Fibroblast of the aortic adventitia (primary cell): ENCODE results near the gene ANKRD33B. TPM values are rescaled to one million over a fixed set of nuclear protein-coding genes. Genes with fewer than 3 reads are reported as not detected.

Experiments
- DNase-seq: peaks from one replicate; pipeline ENCODE4 v3.0.0-alpha.2; 2010; ENCODE audit warnings: low read depth
- H3K4me3 ChIP-seq: 2 replicates; pipeline ENCODE4 v1.5.1; 2011; ENCODE audit warnings: low read depth, mild to moderate bottlenecking, control low read depth, low read length, moderate library complexity
- total RNA-seq: library from RNA; depleted of rRNA; stranded (reverse); fragments of >200 nt; gene quantifications from 2 replicates; pipeline ENCODE4 v1.2.3, GENCODE V29; 2012; ENCODE audit warnings: low replicate concordance
- TF ChIP-seq, protein P1 (sequence below): IDR thresholded peaks from 2 replicates; pipeline ENCODE4 v1.5.1; 2011; ENCODE audit warnings: mild to moderate bottlenecking, low read length, control low read depth, inconsistent platforms; ENCODE audit not compliant: insufficient read depth

Gene ANKRD33B
- total RNA-seq, 1 donor = 11.3 TPM

DNA sequence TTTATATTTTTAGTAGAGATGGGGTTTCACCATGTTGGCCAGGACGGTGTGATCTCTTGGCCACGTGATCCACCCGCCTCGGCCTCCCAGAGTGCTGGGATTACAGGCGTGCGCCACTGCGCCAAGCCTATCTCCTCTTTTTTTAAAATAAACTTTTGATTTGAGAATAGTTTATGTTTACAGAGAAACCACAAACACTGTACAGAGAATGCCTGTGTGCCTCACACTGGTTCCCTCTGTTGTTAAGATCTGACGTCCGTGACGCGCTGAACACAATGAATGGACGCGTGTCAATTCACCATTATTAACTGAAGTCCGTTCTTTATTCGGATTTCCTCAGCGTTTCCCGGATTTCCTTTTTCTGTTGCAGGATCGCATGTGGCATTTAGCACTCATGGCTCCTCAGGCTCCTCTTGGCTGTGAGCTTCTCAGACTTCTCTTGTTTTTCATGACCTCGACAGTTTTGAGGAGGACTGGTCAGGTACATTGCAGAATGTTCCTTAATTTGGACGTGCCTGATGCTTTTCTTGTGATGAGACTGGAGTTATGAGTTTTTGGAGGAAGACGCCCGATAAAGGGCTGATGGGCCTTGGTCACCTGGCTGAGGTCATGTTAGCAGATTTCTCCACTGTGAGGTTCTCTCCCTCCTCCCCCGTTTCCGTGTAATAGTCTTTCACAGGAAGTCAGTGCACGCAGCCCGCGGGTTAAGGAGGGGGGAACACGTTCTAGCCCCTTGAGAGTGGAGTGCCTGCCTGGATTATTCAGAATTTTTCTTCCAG is 69.6 kb downstream of the ANKRD33B start:
- TF ChIP-seq, protein P1, sequence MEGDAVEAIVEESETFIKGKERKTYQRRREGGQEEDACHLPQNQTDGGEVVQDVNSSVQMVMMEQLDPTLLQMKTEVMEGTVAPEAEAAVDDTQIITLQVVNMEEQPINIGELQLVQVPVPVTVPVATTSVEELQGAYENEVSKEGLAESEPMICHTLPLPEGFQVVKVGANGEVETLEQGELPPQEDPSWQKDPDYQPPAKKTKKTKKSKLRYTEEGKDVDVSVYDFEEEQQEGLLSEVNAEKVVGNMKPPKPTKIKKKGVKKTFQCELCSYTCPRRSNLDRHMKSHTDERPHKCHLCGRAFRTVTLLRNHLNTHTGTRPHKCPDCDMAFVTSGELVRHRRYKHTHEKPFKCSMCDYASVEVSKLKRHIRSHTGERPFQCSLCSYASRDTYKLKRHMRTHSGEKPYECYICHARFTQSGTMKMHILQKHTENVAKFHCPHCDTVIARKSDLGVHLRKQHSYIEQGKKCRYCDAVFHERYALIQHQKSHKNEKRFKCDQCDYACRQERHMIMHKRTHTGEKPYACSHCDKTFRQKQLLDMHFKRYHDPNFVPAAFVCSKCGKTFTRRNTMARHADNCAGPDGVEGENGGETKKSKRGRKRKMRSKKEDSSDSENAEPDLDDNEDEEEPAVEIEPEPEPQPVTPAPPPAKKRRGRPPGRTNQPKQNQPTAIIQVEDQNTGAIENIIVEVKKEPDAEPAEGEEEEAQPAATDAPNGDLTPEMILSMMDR = no peak
- no peak for DNase-seq
- H3K4me3 ChIP-seq = no peak overlapping the region

DNA sequence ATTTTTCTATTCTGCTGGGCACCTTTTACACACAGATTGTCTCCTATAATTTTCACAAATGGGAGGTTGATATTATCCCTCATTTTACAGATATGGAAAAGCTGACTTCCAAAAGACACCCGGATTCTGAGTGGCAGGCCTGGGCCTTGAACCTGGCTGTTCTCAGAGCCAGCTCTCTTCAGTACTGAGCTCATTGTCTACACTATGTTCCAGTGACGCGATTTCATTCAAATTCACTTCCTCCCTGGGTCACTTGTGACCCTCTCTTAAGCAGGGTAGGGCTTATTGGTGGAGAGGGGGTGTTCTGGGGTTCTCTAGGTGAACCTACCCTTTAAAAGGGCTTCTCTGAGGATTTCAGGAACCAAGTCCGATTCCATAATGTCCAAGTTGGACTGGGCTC is 70.2 kb downstream of the ANKRD33B start:
- DNase-seq = no peak
- TF ChIP-seq, protein P1 = no peak
- no peak overlapping the region for H3K4me3 ChIP-seq

DNA sequence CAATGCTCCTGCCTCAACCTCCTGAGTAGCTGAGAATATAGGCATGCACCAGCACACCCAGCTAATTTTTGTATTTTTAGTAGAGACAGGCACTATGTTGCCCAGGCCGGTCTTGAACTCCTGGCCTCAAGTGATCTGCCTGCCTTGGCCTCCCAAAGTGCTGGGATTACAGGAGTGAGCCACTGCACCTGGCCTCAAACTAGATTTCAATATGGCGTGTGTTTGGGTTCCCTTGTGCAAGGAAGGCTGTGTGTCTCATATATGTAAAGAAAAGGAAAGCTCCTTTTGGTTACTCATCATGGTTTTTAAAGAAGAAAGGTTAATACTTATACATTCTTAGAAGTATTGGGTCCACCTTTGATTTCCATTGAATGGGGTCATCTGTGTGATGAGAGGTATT is 70.7 kb downstream of the ANKRD33B start:
- no peak overlapping the region for H3K4me3 ChIP-seq
- TF ChIP-seq, protein P1 = no peak
- DNase-seq = no peak

DNA sequence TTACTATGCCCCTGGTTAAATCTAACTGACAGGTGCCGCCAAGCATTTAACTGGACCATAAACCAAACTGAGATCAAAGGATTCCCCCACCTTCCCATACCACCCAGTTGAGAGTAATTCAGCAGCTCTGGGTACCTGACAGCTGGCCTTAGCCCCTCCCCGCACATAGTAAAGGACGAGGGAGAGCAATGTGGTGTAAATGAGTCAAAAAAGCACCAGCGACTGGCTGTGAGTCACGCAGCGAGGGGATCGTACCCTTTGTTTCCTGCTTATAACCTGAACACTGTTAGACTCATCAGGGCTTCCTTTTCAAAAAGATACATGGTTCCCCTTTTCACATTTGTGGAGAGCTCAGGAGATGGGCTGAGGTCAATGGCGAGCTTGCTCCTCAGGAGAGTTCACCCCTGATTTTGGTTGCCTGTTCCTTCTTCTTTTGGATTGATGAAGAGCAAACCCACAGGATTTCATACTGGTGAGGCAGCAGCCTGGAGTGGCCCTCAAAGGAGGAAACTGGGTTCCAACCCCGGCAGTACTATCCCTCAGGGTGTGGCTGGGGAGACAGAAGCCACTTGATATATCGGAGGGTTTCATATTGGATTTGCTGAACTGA is 71.5 kb downstream of the ANKRD33B start:
- TF ChIP-seq, protein P1 = no peak
- no peak overlapping the region for H3K4me3 ChIP-seq
- peak; percentile 18 for DNase-seq

DNA sequence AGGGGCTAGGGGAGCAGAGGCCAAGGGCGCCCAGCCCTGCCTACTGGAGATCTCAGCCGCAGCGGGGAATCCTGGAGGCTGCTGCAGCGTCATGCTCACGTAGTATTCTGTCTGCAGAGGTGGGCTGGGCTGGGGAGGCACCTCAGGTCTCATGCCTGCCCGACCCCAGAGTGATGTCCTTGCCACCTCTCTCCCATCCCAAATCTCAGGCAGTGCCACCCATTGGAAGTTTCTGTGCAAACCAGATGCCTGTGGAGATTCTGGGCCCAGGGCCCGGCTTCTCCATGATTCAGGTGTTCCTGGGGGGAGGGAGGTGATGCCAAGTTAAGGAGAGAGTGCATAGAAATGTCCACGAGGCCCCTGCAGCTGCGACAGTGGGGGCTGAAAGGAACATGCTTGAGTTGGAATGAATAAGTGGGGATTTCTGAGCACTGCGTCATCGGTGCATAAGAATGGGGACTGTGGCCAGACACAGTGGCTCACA is 72.0 kb downstream of the ANKRD33B start:
- no peak for DNase-seq
- TF ChIP-seq, protein P1 = no peak
- no peak overlapping the region for H3K4me3 ChIP-seq

DNA sequence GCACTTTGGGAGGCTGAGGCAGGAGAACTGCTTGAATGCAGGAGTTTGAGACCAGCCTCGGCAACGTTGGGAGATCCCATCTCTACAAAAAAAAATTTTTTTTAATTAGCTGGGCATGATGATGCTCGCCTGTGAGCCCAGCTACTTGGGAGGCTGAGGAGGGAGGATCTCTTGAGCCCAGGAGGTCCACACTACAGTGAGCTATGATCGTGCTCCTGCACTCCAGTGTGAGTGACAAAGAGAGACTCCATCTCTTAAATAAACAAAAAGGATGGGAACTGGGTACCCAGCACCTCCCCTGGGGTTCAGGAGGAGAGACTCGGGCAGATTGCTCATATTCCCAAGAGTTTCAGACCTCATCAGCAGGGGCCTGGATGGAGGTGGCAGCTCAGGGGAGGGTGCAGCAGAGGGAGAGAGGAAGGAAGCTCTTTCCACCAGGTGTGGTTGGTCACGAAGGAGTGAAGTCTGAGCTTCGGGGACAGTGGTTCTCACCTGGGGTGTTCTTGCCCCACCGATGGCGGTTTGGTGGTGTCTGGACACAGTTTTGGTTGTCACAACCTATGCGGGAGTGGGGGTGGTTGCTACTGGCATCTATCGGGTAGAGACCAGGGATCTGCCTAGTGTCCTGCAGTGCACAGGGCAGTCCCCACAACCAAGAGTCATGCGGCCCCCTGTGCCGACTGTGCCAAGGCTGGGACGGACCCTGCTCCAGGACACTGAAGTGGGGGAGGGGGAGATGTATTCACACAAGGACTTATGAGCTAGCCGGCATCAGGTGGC is 72.7 kb downstream of the ANKRD33B start:
- H3K4me3 ChIP-seq = no peak overlapping the region
- no peak for DNase-seq

More for the DNA sequence above, 72.7 kb downstream of the ANKRD33B start:
- TF ChIP-seq, protein P1 = no peak
